Activated CD4-positive, alpha-beta T cell treated with anti-CD3 and anti-CD28 coated beads for 24 hours (primary cell): Measurements from ENCODE around the gene DKK3.

Experiments used
- DNase-seq, 2 donors: peaks; one replicate each; pipeline ENCODE4 v3.0.0-alpha.2; 2020; ENCODE audit warnings: low read depth in 2 of 2

DKK3 gene

DNA sequence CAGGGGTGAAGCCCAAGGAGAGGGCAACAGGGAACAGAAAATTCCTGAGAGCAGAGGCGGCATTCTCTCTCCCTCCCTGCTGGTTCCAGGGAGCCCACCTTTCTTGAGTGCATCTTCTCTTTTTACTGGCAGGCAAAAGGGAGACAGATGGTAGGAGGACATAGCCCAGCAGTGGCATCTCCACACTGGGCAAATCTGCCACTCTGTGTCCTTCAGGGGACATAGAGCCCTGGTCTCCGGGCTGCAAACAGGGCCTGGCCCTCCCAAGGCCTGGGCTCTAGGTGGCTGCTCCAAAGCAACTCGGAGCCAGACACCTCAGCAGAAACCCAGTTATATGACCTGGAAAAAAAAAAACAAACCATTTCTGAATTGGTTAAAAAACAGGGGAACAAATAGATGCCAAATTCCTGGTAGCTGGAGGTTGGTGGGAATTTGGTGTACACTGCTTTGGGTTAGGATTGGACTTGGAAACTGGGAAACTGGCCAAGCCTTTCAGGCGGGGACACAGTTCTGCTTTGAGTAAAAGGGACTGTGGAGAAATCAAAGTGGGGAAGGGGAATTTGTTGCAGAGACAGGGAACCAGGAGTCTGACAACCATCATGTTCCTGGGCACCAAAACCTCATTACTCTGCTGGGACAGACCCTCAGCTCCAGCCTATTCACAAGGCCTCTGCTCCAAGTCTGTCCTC, 23.6 kb upstream of the DKK3 start:
- DNase-seq: no peak

DNA sequence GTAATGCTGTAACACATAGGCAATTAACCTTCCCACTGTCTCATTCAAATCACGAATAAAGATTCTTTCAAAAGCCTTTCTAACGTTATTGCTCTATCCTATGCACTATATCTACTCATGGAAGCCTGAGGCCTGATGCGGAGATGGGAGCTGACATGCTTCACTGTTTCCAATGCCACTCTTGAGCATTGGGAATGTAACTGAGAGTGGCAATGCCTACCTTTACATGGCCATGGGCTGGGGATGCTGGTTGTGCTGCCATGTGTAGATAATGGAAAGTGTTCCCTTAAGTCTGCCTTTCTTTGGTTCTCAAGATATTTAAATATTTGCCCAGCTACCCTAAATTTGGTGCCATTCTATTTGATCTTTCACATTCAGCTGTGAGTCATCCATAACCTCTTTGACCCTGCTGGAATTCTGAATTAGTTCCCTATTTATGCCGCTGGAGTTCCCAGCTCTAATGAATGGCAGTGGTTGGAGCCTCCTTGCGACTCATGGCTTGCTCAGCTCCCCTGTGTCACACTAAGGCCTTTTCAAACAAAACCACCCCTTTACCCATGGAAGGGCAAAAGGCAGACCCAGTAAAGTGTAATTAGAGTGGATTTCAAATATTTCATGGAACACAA, 21.4 kb upstream of the DKK3 start:
- no peak for DNase-seq

DNA sequence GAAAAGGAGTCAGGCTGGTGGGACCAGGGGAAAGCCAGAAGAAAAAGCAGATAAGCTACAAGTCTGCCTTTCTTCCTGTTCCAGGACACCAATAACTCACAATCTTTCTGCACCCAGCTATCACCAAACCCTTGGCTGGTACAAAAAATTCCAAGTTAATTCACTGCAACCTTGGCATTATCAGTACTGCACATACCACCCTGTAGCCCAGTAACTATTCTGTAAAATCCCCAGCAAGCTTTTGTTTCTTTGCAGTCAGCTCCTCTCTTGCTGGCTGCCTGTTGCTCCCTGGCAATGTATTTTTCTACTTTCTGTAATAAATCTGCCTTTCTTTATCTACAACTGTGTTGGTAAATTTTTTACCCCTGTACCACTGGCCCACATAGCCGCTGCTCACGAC, 20.7 kb upstream of the DKK3 start:
- DNase-seq: no peak

DNA sequence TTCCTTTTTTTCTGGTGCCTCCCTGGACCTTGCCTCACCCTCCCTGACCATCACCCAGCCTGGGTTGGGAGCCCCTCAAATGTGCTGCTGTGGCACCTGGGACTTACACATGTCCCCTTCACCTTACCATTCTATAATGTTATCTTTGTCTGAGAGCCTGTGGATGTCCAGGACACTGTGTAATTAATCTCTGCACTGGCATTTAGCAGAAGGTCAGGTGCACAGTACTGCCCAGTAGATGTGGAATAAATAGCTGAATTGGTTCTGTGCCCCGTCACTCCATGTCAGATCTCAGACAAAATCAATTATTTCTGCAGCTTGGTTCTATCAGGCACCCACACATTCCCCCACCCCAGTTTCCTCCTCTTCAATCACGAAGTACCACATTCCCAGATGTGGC, 19.9 kb upstream of the DKK3 start:
- DNase-seq: no peak

DNA sequence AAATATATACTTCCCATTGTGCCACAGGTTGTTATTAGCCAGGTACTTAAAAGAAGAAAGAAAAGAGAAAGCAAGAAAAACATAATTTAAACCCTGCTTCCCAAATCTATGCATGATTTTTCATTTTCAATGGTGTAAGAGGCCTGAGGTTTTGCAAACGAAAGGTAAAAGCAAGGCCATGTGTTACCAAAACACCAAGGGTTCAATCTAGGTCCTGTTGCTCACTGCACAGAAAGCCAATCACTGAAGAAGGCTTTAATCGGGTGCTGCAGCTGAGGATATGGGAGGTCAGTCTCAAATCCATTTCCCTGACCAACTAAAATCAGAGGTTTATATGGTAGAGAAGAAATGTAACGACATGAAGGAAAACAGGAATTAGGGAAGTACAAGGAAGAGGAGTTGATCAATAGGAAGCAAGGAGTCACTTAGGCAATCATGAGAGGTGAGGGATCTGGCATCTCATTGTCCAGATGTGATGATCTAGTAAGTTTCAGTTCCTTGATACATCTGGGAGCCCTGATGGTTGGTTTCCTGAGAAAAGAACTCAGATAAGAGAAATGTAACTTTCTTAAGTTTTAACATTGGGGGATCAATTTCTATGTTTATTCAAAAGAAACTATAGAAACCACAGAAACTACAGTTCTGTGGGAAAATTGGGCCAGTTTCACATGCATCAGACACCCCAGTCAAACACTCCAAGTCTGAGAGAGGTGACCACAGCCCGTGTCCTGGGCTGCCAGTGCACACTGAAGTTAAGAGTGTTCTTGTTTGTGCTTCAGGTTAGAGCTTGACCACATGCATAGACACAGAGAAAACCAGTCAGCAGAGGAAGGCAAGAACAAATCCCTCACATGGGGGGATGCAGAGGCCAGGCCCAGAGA, 18.1 kb upstream of the DKK3 start:
- DNase-seq: no peak

DNA sequence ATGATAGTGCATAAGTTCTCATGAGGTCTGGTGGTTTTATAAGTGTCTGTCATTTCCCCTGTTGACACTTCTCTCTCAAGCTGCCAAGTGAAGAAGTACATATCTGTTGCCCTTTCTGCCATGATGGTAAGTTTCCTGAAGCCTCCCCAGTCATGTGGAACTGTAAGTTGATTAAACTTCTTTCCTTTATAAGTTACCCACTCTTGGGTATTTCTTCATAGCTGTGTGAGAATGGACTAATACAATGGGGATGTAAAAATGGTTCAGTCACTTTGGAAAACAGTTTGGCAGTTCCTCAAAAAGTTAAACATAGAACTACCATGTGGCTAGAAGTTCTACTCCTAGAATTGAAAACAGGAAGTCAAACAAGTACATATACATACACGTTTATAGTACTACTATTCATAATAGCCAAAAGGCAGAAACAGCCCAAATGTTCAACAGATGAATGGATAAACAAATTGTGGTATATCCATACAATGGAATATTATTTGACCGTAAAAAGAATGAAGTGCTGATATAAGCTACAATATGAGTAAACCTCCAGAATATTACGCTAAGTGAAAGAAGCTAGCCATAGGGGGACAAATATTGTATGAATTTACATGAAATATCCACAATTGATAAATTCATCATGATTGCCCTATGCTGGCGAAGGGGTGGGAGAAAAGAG, 16.0 kb upstream of the DKK3 start:
- DNase-seq: no peak

DNA sequence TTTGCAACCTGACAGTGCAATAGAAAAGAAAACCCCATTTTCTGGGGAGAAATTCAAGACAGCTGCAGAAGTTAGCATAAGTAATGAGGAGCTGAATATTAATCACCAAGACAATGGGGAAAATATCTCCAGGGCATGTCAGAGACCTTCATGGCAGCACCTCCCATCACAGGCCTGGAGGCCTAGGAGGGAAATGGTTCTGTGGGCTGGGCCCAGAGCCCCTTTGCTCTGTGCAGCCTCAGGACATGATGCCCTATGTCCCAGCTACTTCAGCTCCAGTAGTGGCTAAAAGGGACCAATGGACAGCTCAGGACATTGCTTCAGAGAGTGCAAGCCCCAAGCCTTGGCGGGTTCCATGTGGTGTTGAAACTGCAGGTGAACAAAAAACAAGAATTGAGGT, 14.6 kb upstream of the DKK3 start:
- no peak for DNase-seq

DNA sequence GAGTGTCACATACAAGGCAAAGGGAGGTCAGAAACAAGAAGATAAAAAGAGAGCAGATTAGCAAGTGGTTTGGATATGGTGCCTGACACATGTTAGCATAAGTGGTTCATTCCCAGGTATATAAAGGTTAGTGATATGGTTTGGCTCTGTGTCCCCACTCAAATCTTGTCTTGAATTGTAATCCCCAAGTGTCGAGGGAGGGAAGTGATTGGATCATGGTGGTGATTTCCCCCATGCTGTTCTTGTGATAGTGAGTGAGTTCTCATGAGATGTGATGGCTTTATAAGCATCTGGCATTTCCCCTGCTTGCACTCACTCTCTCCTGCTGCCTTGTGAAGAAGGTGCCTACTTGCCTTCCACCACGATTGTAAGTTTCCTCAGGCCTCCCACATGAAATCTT, 12.1 kb upstream of the DKK3 start:
- no peak for DNase-seq

DNA sequence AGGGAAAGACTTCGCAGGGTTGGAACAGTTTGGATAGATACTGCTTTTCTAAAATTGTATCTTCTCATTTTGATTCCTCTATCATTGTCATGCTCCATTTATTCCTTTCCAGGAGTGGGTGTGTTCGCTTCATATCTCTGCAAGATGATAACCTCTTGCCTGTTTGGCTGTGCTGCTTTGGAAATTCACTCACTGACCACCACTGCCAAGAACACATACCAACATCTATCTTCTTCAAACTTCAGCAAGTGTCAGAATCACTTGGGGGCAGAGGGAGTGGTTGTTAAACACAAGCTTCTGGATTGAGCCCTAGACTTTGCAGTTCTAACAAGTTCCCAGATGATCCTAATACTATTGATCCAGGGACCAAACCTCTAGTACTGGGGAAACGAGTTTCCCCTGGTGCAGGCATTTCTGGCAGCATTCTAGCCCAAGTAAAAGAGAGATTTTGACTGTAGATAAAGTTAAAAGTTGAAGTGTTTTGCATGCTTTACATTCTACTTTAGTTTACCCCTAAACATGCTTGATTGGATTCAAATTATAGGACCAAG, 11.5 kb upstream of the DKK3 start:
- DNase-seq: no peak

DNA sequence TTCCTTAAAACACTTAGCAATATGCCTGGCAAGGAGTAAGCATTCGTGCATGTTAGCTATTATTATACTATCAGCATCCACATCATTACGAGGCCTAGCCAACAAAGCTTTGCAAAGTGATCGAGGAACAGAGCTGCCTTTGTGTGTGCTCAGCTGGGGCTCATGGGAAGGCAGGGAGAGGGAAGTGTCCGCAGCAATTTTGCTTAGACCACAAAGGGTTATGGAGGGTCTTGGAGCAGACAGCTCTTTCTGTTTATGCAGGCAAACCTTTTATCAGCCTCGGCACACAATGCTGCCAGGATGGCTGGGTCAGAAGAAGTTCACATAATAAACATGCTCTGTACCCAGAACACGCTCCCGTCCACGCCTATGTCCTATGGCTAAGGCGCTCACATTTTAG, 10.9 kb upstream of the DKK3 start:
- no peak for DNase-seq

DNA sequence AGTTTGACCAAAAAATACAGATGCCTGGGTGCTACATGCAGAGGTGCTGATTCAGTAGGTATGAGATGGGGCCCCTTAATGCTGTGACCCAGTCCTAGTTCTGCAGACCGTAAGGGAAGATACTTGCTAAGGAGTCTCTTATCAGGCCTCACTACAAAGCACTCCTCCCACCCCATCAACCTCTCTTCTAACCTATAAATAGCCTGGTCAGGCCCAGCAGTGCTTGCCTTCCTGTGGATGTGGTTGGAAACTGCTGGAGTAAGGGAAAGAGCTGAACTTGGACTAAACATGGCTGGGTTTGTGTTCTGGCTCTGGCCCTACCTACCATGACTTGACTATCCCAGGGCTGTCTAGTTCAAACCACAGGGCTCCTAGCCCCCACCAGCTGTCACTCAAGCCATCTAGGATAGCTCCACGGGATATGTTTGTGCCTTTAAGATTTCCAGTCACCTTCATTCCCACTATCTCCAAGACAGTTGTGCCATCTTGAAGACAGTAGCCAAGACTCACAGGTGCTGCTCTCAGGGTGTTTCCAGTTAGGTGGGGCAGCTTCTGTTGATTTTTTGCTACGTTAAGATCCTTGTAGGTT, 9.5 kb upstream of the DKK3 start:
- no peak for DNase-seq

DNA sequence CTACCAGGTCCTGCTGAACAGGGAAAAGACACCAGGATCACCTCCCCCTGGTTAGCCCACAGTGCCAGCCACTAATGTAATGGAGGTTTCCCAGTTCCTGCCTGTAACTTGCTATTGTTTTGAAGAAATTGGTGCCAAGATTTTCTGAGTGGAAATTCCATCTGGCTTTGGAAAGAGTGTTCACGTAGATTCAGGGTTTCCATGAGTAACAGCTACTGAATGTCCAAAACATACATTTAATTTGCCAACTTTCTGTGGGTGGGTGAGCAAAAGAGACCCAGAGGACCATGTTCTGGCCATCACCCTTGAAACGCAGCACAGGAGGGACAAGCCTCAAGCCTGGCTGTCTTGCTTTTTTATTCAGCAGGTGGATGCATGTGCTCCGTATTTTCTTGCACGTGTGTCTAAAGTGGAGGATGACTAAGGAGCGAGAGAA, 8.8 kb upstream of the DKK3 start:
- no peak for DNase-seq

DNA sequence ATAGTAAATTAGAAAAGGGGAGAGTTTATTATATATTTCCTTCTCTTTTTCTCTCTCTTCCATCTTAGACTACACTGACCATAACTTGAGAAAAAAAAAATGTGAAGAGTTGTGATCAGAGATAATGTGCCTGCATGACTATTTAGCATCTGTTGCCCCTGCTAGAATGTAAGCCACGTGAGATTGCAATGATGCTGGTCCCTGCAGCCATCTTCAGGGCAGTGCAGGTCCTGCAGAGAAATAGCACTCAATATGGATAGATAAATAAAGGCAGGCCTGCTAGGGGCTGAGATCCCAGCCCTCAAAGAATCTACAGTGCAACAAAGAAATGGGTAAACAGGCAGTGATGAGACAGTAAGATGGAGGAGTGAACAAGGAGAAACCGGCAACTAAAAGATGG, 7.8 kb upstream of the DKK3 start:
- DNase-seq: no peak

DNA sequence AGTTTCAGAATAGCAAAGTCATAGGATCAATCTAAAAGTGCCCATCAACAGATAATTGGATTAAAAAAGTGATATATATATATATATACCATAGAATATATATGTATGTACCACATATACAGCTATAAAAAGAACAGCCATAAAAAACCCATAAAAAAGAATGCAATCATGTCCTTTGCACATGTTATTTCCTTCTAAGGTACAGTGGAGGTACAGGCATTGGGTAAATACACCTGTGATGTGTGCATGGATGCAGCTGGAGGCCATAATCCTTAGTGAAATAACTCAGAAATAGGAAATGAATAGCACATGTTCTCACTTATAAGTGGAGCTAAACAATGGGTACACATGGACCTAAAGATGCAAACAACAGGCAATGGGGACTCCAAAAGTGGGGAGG, 7.1 kb upstream of the DKK3 start:
- no peak for DNase-seq

DNA sequence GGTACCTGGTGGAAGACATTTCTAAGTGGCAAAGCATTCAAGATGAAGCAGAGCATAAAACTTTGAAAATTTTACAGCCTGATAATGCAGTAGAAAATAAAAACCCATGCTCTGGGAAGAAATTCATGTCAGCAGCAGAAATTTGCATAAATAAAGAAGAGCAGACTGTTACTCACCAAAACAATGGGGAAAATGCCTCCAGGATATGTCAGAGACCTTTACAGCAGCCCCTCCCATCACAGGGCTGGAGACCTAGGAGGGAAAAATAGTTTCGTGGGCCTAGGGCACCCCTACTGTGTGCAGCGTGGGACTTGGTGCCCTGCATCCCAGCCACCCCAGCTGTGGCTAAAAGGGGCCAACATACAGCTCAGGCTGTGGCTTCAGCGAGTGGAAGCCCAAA, 5.4 kb upstream of the DKK3 start:
- DNase-seq: no peak

DNA sequence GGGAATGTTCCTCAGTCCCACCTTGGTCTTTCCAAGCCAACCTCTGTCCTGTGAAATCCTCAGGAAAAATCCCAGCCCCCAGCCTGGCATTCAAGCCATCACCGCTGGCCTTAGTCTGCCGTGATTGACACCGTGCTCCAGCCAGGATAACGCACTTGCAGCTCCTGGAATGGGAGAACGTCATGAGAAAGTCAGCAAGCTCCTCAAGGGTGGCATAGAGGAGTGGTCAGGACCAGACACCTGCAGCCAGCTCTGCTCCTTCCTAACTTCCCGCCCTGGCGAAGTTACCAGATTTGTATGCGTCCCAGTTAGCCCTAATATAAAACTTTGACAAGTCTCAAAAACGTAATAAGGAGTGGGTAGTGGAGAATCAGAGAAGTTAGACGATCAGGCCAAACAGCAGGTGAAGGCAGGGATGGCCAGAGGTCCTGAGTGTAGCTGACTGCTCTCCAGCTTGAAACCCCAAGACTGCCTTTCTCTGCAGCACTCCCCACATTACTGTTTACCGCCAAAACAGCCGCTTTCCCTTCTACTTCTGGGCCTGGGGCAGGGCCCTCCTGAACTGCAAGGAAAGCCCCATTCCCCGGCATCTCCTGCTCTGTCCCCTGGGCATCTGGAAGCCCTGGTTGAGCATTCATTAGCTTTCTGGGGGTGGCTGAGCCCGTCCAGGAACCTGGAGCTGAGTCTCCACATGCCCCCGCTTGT, 1.3 kb upstream of the DKK3 start:
- no peak for DNase-seq

DNA sequence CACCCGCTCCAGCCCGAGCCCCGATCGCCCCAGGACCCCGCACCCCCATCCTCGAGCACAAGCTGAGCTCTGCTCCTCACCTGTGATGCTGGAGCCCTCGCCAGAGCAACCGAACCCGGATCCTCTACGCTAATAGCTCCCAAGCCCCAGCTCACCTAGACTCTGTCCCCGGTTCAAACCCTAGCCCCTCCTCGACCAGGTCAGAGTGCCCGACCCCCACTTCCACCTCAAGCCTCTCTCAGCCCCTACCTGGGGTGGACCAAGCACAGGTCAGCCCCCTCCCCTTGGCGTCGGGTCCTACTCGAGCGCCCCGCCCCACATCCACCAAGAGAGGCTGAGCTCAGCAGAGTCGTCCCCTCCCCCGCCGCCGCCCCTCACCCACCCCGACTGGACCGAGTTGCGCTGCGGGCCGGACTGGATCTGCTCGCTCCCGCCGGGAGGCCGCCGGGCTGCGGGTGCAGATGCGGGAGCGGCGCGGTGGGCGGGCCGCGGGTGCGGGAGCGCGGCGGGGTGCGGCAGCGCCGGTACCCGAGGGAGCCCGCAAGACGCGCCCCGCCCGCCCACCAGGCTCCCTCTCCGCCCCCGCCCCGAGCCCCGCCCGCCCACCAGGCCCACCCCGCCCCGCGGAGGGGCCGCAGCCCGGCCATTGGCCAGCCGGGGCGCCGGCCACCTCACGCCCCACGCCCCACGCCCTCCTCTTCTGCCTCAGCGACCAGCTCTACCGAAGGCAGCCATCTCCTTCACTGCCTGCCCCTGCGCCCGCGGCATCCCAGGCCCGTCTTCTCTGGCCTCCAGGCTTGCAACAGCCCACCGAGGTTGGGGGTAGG, 577 bp upstream of the DKK3 start:
- DNase-seq: no peak

DNA sequence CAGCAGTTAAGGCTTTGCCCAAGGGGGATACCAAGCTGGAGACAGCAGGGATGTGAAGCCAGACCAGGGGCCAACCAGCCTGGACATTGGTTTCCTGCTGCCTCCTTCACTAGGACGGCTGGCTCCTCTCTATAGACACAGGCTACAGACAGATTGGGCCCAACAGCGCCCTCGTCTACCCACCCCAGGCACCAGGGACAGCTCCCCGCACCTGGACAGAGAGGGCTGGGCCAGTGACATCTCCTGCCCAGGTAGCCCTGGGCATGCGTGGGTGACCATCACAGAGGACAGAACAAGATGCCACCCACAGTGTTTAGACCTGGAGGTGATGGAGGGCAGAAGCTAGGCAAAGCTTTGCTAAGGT, 1.2 kb downstream of the DKK3 start:
- no peak for DNase-seq

DNA sequence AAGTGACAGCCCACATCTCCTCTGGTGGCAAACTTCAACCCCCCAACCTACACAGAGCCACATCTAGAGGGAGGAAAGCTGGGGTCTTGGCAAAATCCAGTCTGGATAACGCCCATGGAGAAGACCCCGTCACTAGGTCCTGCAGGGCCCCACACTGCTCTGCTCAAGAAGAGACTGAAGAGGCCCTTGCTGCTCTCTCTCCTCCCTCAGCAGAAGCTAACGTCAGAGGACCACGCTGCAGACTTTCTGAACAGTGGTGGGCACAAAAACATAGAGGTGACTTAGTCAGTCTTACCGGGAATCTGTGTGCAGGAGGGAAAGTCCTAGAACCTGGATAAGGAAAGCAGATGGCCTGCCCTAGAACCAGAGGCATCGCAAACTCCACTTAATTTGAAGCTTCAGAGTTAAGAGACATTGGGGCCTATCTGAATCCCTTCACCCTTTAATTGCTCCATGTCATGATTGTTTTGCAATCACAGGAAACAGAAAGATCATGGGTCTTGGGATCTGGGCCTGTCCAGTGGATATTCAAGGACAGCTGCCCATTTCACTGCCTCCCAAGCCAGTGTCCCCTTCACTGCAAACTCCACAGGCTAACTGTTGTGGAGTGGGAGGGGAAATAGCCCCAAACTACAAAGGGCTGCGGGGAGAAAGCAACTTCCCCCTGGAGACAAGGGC, 1.7 kb downstream of the DKK3 start:
- no peak for DNase-seq

DNA sequence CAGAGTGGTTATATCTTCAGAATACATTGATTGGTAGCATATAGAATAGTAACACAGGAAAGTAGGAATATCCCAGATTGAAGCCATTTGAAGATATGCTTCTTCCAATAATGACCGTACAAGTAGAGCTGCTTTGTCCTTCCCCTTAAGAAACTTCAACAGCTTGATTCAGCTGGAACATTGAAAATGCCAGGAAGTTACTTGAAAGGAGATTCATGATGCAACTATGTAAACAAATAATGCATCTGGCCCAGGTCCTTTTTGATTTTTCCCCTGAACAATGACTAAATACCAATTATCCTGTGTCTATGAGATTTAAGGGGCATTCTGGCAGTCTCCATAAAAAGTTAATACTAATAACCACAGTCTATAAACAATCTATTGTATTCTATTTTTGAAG, 3.0 kb downstream of the DKK3 start:
- no peak for DNase-seq
